Left lung (tissue), 10 donors: ENCODE data around the gene FOXA2. TPM values are rescaled to one million over a fixed set of nuclear protein-coding genes. Genes with fewer than 3 reads are reported as not detected.
A peak's percentile ranks its signal among the peaks of the same experiment; 100 is the strongest.

Experiments
- ATAC-seq: fragments of 200-7000 bp; cut with Tn5 transposase; one replicate; pipeline ENCODE4 v1.9.1; 2020; ENCODE audit warnings: moderate library complexity
- DNase-seq, 4 donors: peaks; one replicate each; pipeline ENCODE4 v3.0.0-alpha.2; 2013 to 2020
- H3K27ac ChIP-seq, 2 donors: fragments of 200-600 bp; sonication (generic) in 1 of 2; one replicate each; pipeline versions ENCODE4 v1.5.0 to v1.8.0; 2020 to 2021
- H3K27me3 ChIP-seq, 2 donors: fragments of 200-600 bp; sonication (generic) in 1 of 2; one replicate each; pipeline versions ENCODE4 v1.5.0 to v1.8.0; 2020 to 2021
- H3K36me3 ChIP-seq, 2 donors: fragments of 200-600 bp; sonication (generic) in 1 of 2; one replicate each; pipeline versions ENCODE4 v1.5.0 to v1.8.0; 2020 to 2021
- H3K4me1 ChIP-seq, 2 donors: fragments of 200-600 bp; one replicate each; pipeline ENCODE4 v1.8.0; 2021
- H3K4me3 ChIP-seq, 2 donors: fragments of 200-600 bp; sonication (generic) in 1 of 2; one replicate each; pipeline versions ENCODE4 v1.5.0 to v1.8.0; 2020 to 2021; ENCODE audit warnings: mild to moderate bottlenecking in 1 of 2
- H3K9me3 ChIP-seq, 2 donors: fragments of 200-600 bp; sonication (generic) in 1 of 2; one replicate each; pipeline versions ENCODE4 v1.5.0 to v1.8.0; 2020 to 2021
- CTCF ChIP-seq, 2 donors: fragments of 200-600 bp; sonication (generic) in 1 of 2; IDR thresholded peaks; one replicate each; pipeline versions ENCODE4 v1.5.0 to v1.8.0; 2021; ENCODE audit warnings: antibody characterized with exemption in 2 of 2
- intact Hi-C, 2 donors: fragments of 100-400 bp; cut with DNase I; formaldehyde crosslinking; loops; one replicate each; pipeline versions ENCODE4 v1.11.2 to v1.14.2; 2022
- polyA plus RNA-seq, 6 donors: library from polyadenylated mRNA; unstranded; fragments of 120-200 nt; gene quantifications; one replicate each; pipeline ENCODE4 v1.2.1, GENCODE V29; 2013; ENCODE audit not compliant: insufficient read length in 6 of 6
- total RNA-seq, 2 donors: library from RNA; stranded (reverse); fragmentation: NEBNext Ultra II Directional; extraction: Animal tissue kit (Norgen Biotek cat#: 25700); gene quantifications; one replicate each; pipeline ENCODE4 v1.2.1, GENCODE V29; 2021
- donor health status: DM: no; HTN: yes; CAD: no.
- donor health status: DM: no; HTN: no; CAD: no.

The FOXA2 gene
- total and polyA plus RNA-seq, 8 donors: 24.0 to 43.5 (median 33.6) TPM

- peaks cover 0 to 15% of the 10 kb centered on the region in 2 donors for H3K4me1 ChIP-seq
- H3K36me3 ChIP-seq: no peaks in the 10 kb centered on the region
- H3K4me3 ChIP-seq: peak overlapping the region in 1 of 2 donors; percentile 6
Observed at GRCh38 chr20:22579119-22579427, 5.3 kb downstream of the FOXA2 start.

GRCh38 chr20:22578221-22579118 is 5.9 kb downstream of the FOXA2 start:
- Histone ChIP-seq H3K9me3 (no peaks in the 10 kb centered on the region), H3K27me3 (peaks cover 97 to 100% of the 10 kb centered on the region in 2 donors), H3K4me1 (peaks cover 0 to 12% of the 10 kb centered on the region in 2 donors), H3K27ac (peak overlapping the region; percentile 59 to 82), H3K36me3 (no peaks in the 10 kb centered on the region), H3K4me3 (peak overlapping the region in 1 of 2 donors; percentile 28)
- peak; percentile 38 for ATAC-seq
- intact Hi-C loops: no loop called here
- peak in 1 of 4 donors; percentile 84 for DNase-seq
- TF ChIP-seq CTCF (IDR thresholded peaks at IDR 0.05): no peak

More at GRCh38 chr20:22579119-22579427, 5.3 kb downstream of the FOXA2 start:
- DNase-seq (no peak), ATAC-seq (no peak)
- H3K27me3 ChIP-seq: peaks cover 99 to 100% of the 10 kb centered on the region in 2 donors
- TF ChIP-seq CTCF (IDR thresholded peaks at IDR 0.05): no peak
- intact Hi-C loops: no loop called here
- peak overlapping the region; percentile 59 to 82 for H3K27ac ChIP-seq
- H3K9me3 ChIP-seq: no peaks in the 10 kb centered on the region

GRCh38 chr20:22577515-22578220 is 6.7 kb downstream of the FOXA2 start:
- Histone ChIP-seq H3K4me3 (peak overlapping the region in 1 of 2 donors; percentile 28), H3K36me3 (no peaks in the 10 kb centered on the region), H3K27ac (peak overlapping the region; percentile 59 to 82), H3K9me3 (no peaks in the 10 kb centered on the region), H3K27me3 (peaks cover 94 to 100% of the 10 kb centered on the region in 2 donors), H3K4me1 (peaks cover 0 to 6% of the 10 kb centered on the region in 2 donors)
- intact Hi-C loops: no loop called here
- ATAC-seq (peak; percentile 70), DNase-seq (peak in 1 of 4 donors; percentile 87)
- no peak for TF ChIP-seq CTCF (IDR thresholded peaks at IDR 0.05)

GRCh38 chr20:22576733-22577514 is 7.4 kb downstream of the FOXA2 start:
- peak; percentile 3 for ATAC-seq
- peaks cover 0 to 6% of the 10 kb centered on the region in 2 donors for H3K4me1 ChIP-seq
- no peaks in the 10 kb centered on the region for H3K36me3 ChIP-seq
- H3K9me3 ChIP-seq: no peaks in the 10 kb centered on the region
- peak overlapping the region in 1 of 2 donors; percentile 28 for H3K4me3 ChIP-seq
- intact Hi-C loops: no loop called here
- peaks cover 92 to 100% of the 10 kb centered on the region in 2 donors for H3K27me3 ChIP-seq
- peak in 1 of 4 donors; percentile 68 for DNase-seq
- no peak for TF ChIP-seq CTCF (IDR thresholded peaks at IDR 0.05)
- peak overlapping the region; percentile 59 to 82 for H3K27ac ChIP-seq
